Activated T-cell treated with anti-CD3 and anti-CD28 coated beads for 1 hour (primary cell): ENCODE data around the gene LCN12.

Experiments
- DNase-seq: peaks from one replicate; pipeline ENCODE4 v3.0.0-alpha.2; 2020; ENCODE audit warnings: low read depth

LCN12 gene

GRCh38 chr9:136945333-136946227 lies 6.5 kb upstream of the LCN12 start:
- no peak for DNase-seq

- DNase-seq: no peak
These were observed 5.6 kb upstream of the LCN12 start for GRCh38 chr9:136946228-136947027.

- DNase-seq: no peak
These were observed 4.8 kb upstream of the LCN12 start for GRCh38 chr9:136947028-136947891.

GRCh38 chr9:136947955-136948510 lies 4.0 kb upstream of the LCN12 start:
- DNase-seq: no peak

GRCh38 chr9:136949239-136949816 lies 2.7 kb upstream of the LCN12 start:
- DNase-seq: no peak

GRCh38 chr9:136949817-136950655 lies 2.0 kb upstream of the LCN12 start:
- DNase-seq: peak; percentile 95

GRCh38 chr9:136950656-136951276 lies 1.3 kb upstream of the LCN12 start:
- DNase-seq: no peak

GRCh38 chr9:136952321-136952850 lies 313 bp downstream of the LCN12 start:
- no peak for DNase-seq

GRCh38 chr9:136952876-136953770 lies 1.1 kb downstream of the LCN12 start:
- no peak for DNase-seq

- no peak for DNase-seq
These were observed 1.7 kb downstream of the LCN12 start for GRCh38 chr9:136953771-136954269.

GRCh38 chr9:136954270-136955083 lies 2.4 kb downstream of the LCN12 start:
- no peak for DNase-seq

GRCh38 chr9:136955202-136955942 lies 3.3 kb downstream of the LCN12 start:
- DNase-seq: no peak

- DNase-seq: no peak
These were observed 3.9 kb downstream of the LCN12 start for GRCh38 chr9:136955943-136956335.

GRCh38 chr9:136956604-136957003 lies 4.5 kb downstream of the LCN12 start:
- no peak for DNase-seq

GRCh38 chr9:136957461-136957860 lies 5.4 kb downstream of the LCN12 start:
- DNase-seq: no peak

GRCh38 chr9:136957901-136958300 lies 5.8 kb downstream of the LCN12 start:
- no peak for DNase-seq

GRCh38 chr9:136958473-136958872 lies 6.4 kb downstream of the LCN12 start:
- no peak for DNase-seq
